Osteocyte (in vitro differentiated cells): Measurements from ENCODE around the gene GSG1L. TPM values are rescaled to one million over a fixed set of nuclear protein-coding genes. Genes with fewer than 3 reads are reported as not detected.

Source experiments
- DNase-seq: peaks from one replicate; pipeline ENCODE4 v3.0.0; 2021; ENCODE audit warnings: mixed read lengths; ENCODE audit not compliant: unreplicated experiment; ENCODE audit errors: extremely low spot score
- H3K27ac Mint-ChIP-seq: one replicate; pipeline ENCODE4 v1.8.0; 2021; ENCODE audit warnings: mild to moderate bottlenecking, mixed read lengths; ENCODE audit not compliant: unreplicated experiment
- H3K27me3 Mint-ChIP-seq: one replicate; pipeline ENCODE4 v1.8.0; 2021; ENCODE audit warnings: mixed read lengths; ENCODE audit not compliant: unreplicated experiment
- H3K36me3 Mint-ChIP-seq: one replicate; pipeline ENCODE4 v1.8.0; 2021; ENCODE audit warnings: mixed read lengths; ENCODE audit not compliant: unreplicated experiment
- H3K4me1 Mint-ChIP-seq: one replicate; pipeline ENCODE4 v1.8.0; 2021; ENCODE audit warnings: mixed read lengths; ENCODE audit not compliant: unreplicated experiment
- H3K4me3 Mint-ChIP-seq: one replicate; pipeline ENCODE4 v1.8.0; 2021; ENCODE audit warnings: mild to moderate bottlenecking, moderate library complexity, mixed read lengths; ENCODE audit not compliant: unreplicated experiment
- H3K9me3 Mint-ChIP-seq: one replicate; pipeline ENCODE4 v1.8.0; 2021; ENCODE audit warnings: mixed read lengths; ENCODE audit not compliant: unreplicated experiment
- total RNA-seq: library from RNA; stranded (reverse); gene quantifications from 2 replicates; pipeline ENCODE4 v1.2.1, GENCODE V29; 2021
- TF ChIP-seq, protein P1 (sequence below): fragments of 200-600 bp; sonication (generic); IDR thresholded peaks from 2 replicates; pipeline ENCODE4 v1.5.0; 2021; ENCODE audit warnings: antibody characterized with exemption, mild to moderate bottlenecking, moderate library complexity

Gene GSG1L
- total RNA-seq, 1 donor from 2014 or later, result not detected

DNA sequence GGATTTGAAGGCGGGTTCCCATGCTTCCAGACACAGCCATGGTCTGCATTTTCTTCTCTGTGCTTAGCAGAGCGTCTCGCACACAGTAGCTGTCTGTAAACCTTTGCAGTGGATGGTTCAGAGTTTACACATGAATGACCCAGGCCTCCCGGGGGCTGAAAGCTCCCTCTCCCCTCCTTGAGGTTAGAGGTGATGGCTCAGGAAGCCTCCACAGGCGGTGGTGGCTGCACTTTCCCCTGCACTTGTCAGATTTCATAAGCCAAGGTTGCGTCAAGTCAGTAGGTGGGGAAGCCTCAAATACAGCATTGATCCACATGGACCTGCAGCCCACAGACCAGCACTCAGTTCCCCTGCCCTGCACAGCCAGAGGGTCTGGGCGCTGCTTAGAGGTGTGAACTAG is 301.7 kb downstream of the GSG1L start:
- Mint-ChIP-seq H3K27me3 (no peaks in the 10 kb centered on the region), H3K4me3 (no peak overlapping the region), H3K4me1 (peaks cover 3% of the 10 kb centered on the region), H3K9me3 (no peaks in the 10 kb centered on the region), H3K36me3 (peaks cover 28% of the 10 kb centered on the region), H3K27ac (no peak overlapping the region)
- TF ChIP-seq, protein P1, sequence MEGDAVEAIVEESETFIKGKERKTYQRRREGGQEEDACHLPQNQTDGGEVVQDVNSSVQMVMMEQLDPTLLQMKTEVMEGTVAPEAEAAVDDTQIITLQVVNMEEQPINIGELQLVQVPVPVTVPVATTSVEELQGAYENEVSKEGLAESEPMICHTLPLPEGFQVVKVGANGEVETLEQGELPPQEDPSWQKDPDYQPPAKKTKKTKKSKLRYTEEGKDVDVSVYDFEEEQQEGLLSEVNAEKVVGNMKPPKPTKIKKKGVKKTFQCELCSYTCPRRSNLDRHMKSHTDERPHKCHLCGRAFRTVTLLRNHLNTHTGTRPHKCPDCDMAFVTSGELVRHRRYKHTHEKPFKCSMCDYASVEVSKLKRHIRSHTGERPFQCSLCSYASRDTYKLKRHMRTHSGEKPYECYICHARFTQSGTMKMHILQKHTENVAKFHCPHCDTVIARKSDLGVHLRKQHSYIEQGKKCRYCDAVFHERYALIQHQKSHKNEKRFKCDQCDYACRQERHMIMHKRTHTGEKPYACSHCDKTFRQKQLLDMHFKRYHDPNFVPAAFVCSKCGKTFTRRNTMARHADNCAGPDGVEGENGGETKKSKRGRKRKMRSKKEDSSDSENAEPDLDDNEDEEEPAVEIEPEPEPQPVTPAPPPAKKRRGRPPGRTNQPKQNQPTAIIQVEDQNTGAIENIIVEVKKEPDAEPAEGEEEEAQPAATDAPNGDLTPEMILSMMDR, result no peak
- DNase-seq, result no peak

DNA sequence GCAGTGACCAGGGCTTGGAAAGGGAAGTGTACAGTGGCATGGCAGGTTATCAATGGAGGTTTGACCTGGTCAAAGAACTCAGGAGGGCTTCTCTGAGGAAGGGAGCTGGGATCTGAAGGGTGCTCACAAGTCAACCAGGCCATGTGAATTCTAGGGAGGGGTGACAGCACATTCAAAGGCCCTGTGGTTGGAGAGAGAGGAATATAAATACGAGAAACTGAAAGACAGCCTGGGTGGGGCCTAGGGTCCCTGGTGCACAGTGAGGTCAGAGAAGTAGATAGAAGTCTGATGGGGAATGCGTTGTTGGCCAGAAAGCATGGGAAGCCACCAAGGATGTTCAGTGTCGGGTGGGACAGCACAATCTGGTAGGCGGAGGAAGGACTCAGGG is 302.7 kb downstream of the GSG1L start:
- TF ChIP-seq, protein P1, result no peak
- no peak overlapping the region for H3K27ac Mint-ChIP-seq
- H3K4me1 Mint-ChIP-seq, result peaks cover 3% of the 10 kb centered on the region
- DNase-seq, result no peak
- H3K9me3 Mint-ChIP-seq, result no peaks in the 10 kb centered on the region
- no peak overlapping the region for H3K4me3 Mint-ChIP-seq
- no peaks in the 10 kb centered on the region for H3K27me3 Mint-ChIP-seq
- peaks cover 27% of the 10 kb centered on the region for H3K36me3 Mint-ChIP-seq

DNA sequence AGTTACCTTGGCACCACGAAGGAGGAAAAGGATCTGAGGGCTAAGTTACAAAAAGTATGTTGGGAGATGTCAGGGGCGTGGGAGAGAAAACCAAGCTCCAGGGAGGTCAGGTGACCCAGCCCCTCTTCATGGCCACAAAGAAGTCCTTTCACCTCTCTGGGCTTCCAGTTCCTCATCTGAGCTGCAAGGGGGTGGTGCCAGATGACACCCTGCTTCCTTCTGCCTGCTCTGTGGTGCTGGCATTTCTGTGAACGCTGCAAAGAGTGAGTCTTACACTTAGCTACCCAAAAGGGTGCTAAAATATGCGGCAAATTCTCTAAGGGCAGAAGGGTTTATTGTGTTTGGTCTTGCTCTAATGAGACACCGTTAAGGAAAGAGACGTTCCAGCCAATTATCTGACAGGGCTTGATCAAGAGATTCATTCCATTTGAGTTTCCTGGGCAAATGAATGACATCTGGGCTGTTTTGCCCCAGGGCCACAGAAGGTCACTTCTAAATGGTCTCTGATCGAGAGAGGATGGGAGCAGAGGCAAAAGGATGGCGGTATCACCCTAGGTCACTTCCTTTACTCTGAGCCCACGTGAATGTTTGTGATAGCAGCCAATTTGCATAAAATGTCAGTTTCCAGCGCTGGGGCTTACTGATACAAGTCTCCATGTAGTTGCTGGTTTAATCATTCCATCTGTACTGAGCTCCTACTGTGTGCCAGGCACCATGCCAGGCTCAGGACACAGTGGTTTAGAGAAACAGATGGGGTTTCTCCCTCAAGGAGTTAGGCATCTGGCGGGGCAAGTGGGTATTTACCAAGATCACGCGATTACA is 303.3 kb downstream of the GSG1L start:
- Mint-ChIP-seq H3K9me3 (no peaks in the 10 kb centered on the region), H3K4me3 (no peak overlapping the region), H3K36me3 (peaks cover 23% of the 10 kb centered on the region), H3K4me1 (peaks cover 3% of the 10 kb centered on the region), H3K27me3 (no peaks in the 10 kb centered on the region), H3K27ac (no peak overlapping the region)
- no peak for DNase-seq
- TF ChIP-seq, protein P1, result no peak

DNA sequence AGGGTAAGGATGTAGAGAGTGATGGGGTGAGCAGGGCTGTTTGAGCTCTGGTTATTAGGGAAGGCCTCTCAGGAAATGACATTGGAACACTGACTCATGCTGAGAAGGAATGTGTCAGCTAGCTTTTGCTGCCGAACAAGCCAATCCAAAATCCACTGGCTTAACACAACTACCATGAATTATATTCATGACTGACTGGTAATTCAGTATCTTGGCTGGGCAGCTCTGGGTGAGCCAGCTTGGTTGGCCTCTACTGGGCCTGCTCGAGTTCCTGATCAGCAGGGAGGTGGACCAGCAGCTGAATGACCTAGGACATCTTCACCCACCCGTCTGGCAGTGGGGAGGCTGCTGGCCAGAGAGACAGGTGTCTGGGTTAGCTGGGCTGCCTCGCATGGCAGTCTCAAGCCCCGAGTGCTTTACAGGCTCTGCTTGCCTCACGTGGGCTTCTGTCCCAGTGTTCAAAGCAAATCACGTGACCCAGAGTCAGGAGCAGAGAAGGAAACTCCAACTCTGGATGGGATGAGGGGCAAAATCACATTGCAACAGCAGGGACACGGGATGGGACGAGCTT is 304.1 kb downstream of the GSG1L start:
- TF ChIP-seq, protein P1, result no peak
- Mint-ChIP-seq H3K4me3 (no peak overlapping the region), H3K27ac (no peak overlapping the region), H3K27me3 (no peaks in the 10 kb centered on the region), H3K4me1 (peaks cover 3% of the 10 kb centered on the region), H3K36me3 (peaks cover 19% of the 10 kb centered on the region), H3K9me3 (no peaks in the 10 kb centered on the region)
- no peak for DNase-seq

DNA sequence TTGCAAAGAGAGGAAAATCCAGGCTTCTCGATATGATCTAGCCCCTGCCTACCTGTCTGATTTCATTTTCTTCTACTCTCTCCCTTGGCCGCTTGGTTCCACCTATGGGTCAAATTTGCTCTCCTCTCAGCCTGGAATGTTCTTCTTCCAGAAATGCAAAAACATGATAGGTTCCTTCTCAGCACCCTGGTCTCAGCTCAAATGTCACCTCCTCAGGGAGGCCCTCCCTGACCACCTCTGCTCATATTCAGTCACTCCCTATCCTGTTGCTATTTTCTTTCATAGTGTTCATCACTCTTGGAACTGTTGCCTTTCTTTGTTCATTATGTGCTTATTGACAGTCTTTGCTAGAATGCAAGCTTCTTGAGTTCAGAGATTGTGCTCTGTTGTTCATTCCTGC is 305.0 kb downstream of the GSG1L start:
- Mint-ChIP-seq H3K4me1 (peaks cover 3% of the 10 kb centered on the region), H3K27me3 (no peaks in the 10 kb centered on the region), H3K9me3 (no peaks in the 10 kb centered on the region), H3K4me3 (no peak overlapping the region), H3K36me3 (peaks cover 12% of the 10 kb centered on the region), H3K27ac (no peak overlapping the region)
- TF ChIP-seq, protein P1, result no peak
- no peak for DNase-seq
